Glutamatergic neuron (in vitro differentiated cells): ENCODE data around the gene PRKACG. TPM values are rescaled to one million over a fixed set of nuclear protein-coding genes. Genes with fewer than 3 reads are reported as not detected.

Experiments used
- DNase-seq: peaks from one replicate; pipeline ENCODE4 v3.0.0; 2022
- H3K27ac Mint-ChIP-seq: one replicate; pipeline ENCODE4 v1.8.0; 2020; ENCODE audit warnings: mild to moderate bottlenecking, mixed read lengths, inconsistent platforms; ENCODE audit not compliant: unreplicated experiment
- H3K27me3 Mint-ChIP-seq: one replicate; pipeline ENCODE4 v1.8.0; 2020; ENCODE audit warnings: mild to moderate bottlenecking, moderate library complexity, mixed read lengths, inconsistent platforms; ENCODE audit not compliant: unreplicated experiment
- H3K36me3 Mint-ChIP-seq: one replicate; pipeline ENCODE4 v1.8.0; 2020; ENCODE audit warnings: mild to moderate bottlenecking, mixed read lengths, inconsistent platforms; ENCODE audit not compliant: unreplicated experiment
- H3K4me1 Mint-ChIP-seq: one replicate; pipeline ENCODE4 v1.8.0; 2020; ENCODE audit warnings: mild to moderate bottlenecking, low read depth, mixed read lengths, inconsistent platforms; ENCODE audit not compliant: unreplicated experiment
- H3K4me3 Mint-ChIP-seq: one replicate; pipeline ENCODE4 v1.8.0; 2020; ENCODE audit warnings: mild to moderate bottlenecking, mixed read lengths, inconsistent platforms; ENCODE audit not compliant: unreplicated experiment
- H3K9me3 Mint-ChIP-seq: one replicate; pipeline ENCODE4 v1.8.0; 2020; ENCODE audit warnings: mild to moderate bottlenecking, moderate library complexity, mixed read lengths, inconsistent platforms; ENCODE audit not compliant: unreplicated experiment
- total RNA-seq: library from RNA; stranded (reverse); fragmentation: NEBNext Ultra II Directional; extraction: Animal tissue kit (Norgen Biotek cat#: 25700); gene quantifications from one replicate; pipeline ENCODE4 v1.2.1, GENCODE V29; 2021; ENCODE audit not compliant: unreplicated experiment
- TF ChIP-seq, protein P1 (sequence below): fragments of 200-600 bp; sonication (generic); IDR thresholded peaks from one replicate; pipeline ENCODE4 v1.5.0; 2021; ENCODE audit not compliant: partially characterized antibody, unreplicated experiment

PRKACG gene
- total RNA-seq, 1 donor from 2014 or later, result not detected

DNA sequence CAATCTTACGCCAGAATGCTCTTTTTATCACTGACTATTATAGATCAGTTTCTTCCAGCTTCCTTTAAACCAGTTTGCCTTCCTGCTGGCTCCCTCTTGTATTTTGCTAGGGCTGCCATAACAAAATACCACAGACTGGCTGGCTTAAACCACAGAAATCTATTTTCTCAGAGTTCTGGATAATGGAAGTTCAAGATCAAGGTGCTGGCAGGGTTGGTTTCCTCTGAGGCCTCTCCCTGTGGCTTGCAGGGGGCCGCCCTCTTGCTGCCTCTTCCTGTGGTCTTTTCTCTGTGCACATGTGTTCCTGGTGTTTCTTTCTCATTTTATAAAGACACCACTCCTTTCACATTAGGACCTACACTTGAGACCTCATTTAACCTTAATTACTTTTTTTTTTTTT, 14.8 kb upstream of the PRKACG start:
- DNase-seq, result no peak
- Mint-ChIP-seq H3K4me3 (no peak overlapping the region), H3K4me1 (no peaks in the 10 kb centered on the region), H3K27me3 (peaks cover 3% of the 10 kb centered on the region), H3K27ac (no peak overlapping the region), H3K9me3 (peaks cover 2% of the 10 kb centered on the region), H3K36me3 (no peaks in the 10 kb centered on the region)
- TF ChIP-seq, protein P1, sequence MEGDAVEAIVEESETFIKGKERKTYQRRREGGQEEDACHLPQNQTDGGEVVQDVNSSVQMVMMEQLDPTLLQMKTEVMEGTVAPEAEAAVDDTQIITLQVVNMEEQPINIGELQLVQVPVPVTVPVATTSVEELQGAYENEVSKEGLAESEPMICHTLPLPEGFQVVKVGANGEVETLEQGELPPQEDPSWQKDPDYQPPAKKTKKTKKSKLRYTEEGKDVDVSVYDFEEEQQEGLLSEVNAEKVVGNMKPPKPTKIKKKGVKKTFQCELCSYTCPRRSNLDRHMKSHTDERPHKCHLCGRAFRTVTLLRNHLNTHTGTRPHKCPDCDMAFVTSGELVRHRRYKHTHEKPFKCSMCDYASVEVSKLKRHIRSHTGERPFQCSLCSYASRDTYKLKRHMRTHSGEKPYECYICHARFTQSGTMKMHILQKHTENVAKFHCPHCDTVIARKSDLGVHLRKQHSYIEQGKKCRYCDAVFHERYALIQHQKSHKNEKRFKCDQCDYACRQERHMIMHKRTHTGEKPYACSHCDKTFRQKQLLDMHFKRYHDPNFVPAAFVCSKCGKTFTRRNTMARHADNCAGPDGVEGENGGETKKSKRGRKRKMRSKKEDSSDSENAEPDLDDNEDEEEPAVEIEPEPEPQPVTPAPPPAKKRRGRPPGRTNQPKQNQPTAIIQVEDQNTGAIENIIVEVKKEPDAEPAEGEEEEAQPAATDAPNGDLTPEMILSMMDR, result no peak

DNA sequence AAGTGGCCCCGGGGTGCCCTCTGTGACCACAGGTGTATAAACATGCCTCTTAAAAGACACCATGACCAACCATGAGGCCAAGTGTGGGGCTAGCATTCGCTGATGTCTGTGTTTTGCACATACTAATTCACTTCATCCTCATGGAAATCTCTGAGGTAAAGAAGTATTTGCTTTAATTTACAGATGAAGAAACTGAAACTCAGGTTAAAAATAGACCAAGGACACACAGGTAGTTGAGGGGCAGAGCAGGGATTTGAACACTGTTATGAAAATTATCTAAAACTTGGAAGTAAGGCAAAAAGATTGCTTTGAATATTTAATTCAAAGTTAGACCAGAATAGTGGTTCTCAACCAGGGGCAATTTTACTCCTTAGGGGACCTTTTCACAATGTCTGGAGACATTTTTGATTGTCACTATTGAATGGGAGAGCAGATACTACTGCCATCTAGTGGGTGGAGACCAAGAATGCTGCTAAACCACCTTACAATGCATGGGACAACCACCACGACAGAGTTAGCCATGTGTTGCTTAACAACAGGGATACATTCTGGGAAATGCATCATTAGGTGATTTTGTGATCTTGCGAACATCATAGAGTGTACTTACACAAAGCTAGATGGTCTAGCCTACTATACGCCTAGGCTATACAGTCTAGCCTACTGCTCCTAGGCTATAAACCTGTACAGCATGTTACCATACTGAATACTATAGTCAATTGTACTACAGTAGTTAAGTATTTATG, 13.6 kb upstream of the PRKACG start:
- H3K4me1 Mint-ChIP-seq, result no peaks in the 10 kb centered on the region
- TF ChIP-seq, protein P1, result peak; percentile 83
- H3K4me3 Mint-ChIP-seq, result no peak overlapping the region
- H3K27ac Mint-ChIP-seq, result no peak overlapping the region
- peaks cover 3% of the 10 kb centered on the region for H3K27me3 Mint-ChIP-seq
- peaks cover 2% of the 10 kb centered on the region for H3K9me3 Mint-ChIP-seq
- no peaks in the 10 kb centered on the region for H3K36me3 Mint-ChIP-seq
- DNase-seq, result no peak

DNA sequence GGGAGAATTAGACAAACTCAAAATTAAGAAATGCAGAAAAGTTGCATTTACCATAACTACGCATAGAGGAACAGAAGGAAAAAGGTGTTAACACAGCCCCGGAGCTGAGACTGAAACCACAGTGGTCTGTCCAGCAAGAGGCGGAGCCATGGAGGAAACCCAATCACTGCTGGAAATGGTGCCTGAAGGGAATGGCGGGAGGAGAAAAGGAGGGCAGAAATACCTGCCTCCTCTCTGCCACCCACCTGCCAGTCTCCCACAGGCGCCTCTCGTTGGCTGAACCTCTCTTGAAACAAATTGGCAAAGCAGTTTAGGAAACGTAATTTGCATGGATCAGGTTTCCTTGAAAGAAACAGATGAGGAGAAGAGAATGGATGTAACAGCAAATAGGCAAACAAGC, 9.7 kb upstream of the PRKACG start:
- no peak overlapping the region for H3K4me3 Mint-ChIP-seq
- no peak for DNase-seq
- H3K4me1 Mint-ChIP-seq, result peaks cover 2% of the 10 kb centered on the region
- H3K36me3 Mint-ChIP-seq, result no peaks in the 10 kb centered on the region
- no peaks in the 10 kb centered on the region for H3K27me3 Mint-ChIP-seq
- TF ChIP-seq, protein P1, result no peak
- H3K27ac Mint-ChIP-seq, result no peak overlapping the region
- no peaks in the 10 kb centered on the region for H3K9me3 Mint-ChIP-seq

DNA sequence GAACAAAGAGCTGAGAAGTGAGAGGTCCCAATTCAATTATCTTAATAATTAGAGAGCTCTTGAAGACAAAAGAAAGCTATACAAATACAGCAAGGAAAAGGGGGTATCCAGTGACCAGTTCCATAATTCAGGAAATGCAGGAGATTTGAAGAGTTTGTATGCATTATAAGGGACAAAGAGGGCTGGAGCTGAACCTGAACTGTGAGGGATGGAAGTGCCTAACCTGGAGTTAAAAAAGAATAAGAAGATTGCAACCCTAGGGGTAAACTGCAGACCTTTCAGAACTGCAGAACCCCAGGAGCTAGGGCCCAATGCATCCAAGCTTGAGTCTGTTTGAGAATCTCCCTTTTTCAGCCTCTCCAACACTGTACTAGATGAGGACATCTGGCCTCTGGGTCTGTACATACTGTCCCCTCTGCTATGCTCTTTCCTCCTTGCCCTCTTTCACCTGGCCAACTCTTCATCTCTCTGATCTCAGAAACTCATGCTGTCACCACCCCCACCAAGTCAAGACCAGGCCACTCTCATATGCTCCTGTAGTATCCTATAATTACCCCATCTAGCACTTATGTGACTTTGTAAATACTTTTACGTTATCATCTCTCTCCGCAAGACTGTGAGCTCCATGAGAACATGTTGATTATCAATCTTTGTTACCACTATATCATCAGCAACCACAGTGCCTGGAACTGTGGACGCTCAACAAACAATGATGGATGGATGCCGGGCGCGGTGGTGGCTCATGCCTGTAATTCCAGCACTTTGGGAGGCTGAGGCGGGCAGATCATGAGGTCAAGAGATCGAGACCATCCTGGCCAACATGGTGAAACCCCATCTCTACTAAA, 6.6 kb upstream of the PRKACG start:
- no peak overlapping the region for H3K27ac Mint-ChIP-seq
- no peaks in the 10 kb centered on the region for H3K27me3 Mint-ChIP-seq
- H3K4me1 Mint-ChIP-seq, result peaks cover 2% of the 10 kb centered on the region
- DNase-seq, result no peak
- no peak overlapping the region for H3K4me3 Mint-ChIP-seq
- TF ChIP-seq, protein P1, result no peak
- no peaks in the 10 kb centered on the region for H3K9me3 Mint-ChIP-seq
- no peaks in the 10 kb centered on the region for H3K36me3 Mint-ChIP-seq

DNA sequence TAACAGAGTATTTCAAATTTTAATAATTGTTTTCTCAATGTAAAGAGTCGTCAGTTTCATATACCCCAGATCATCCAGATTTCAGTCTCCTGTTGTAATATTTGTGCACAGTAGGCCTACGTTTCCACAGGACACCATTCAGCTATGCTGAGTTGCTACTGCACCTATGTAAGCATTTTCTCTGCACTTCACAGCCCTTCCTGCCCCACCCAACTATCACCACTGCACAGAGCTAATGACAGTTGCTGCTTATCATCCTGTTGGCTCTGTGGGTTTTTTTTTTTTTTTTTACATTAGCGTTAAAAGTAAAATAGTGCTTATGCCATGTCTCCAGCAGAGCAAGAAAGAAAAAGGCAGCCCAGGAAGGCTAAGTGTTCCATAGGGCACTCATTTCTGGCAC, 5.9 kb upstream of the PRKACG start:
- Mint-ChIP-seq H3K4me1 (peaks cover 2% of the 10 kb centered on the region), H3K27me3 (no peaks in the 10 kb centered on the region), H3K4me3 (no peak overlapping the region), H3K36me3 (no peaks in the 10 kb centered on the region), H3K27ac (no peak overlapping the region), H3K9me3 (no peaks in the 10 kb centered on the region)
- no peak for DNase-seq
- TF ChIP-seq, protein P1, result no peak
